Pancreas (tissue), 10 donors: ENCODE data around the gene SLC25A34. TPM values are rescaled to one million over a fixed set of nuclear protein-coding genes. Genes with fewer than 3 reads are reported as not detected.

Experiments
- ATAC-seq, 4 donors: fragments of 200-7000 bp; cut with Tn5 transposase; one replicate each; pipeline versions ENCODE4 v1.8.0 to v1.9.1; 2020; ENCODE audit warnings: mild to moderate bottlenecking in 4 of 4, moderate library complexity in 4 of 4
- DNase-seq, 6 donors: peaks; one replicate each; pipeline ENCODE4 v3.0.0-alpha.2; 2020
- FAIRE-seq: peaks from 2 replicates; lab custom pipeline; 2012; peaks lifted over from hg19 to GRCh38; lab: Jason Lieb, UNC
- H3K27ac ChIP-seq, 4 donors: fragments of 200-600 bp; sonication (generic); 1 replicate in 3 of 4; 2 replicates in 1 of 4; pipeline versions ENCODE4 v1.5.0 to v1.8.0; 2020
- H3K27me3 ChIP-seq, 4 donors: fragments of 200-600 bp; one replicate each; pipeline ENCODE4 v1.8.0; 2021
- H3K36me3 ChIP-seq, 3 donors: fragments of 200-600 bp; sonication (generic) in 1 of 3; one replicate each; pipeline versions ENCODE4 v1.5.0 to v1.8.0; 2020 to 2021
- H3K4me1 ChIP-seq, 3 donors: fragments of 200-600 bp; one replicate each; pipeline ENCODE4 v1.8.0; 2021
- H3K4me3 ChIP-seq, 4 donors: fragments of 200-600 bp; sonication (generic) in 2 of 4; one replicate each; pipeline versions ENCODE4 v1.5.0 to v1.8.0; 2020 to 2021
- H3K9me3 ChIP-seq, 4 donors: fragments of 200-600 bp; one replicate each; pipeline ENCODE4 v1.8.0; 2021
- CTCF ChIP-seq, 4 donors: fragments of 200-600 bp; sonication (generic) in 3 of 4; IDR thresholded peaks; one replicate each; pipeline versions ENCODE4 v1.5.0 to v1.8.0; 2021; ENCODE audit warnings: antibody characterized with exemption in 4 of 4
- WGBS, 2 donors: extraction: QIAGEN DNeasy Blood & Tissue Kit; methylation state at CpG; one replicate each; pipeline ENCODE4 v1.1.7; 2013; 5-methylcytosine and 5-hydroxymethylcytosine counted together
- intact Hi-C, 3 donors: fragments of 100-400 bp; cut with DNase I; formaldehyde crosslinking; loops; one replicate each; pipeline versions ENCODE4 v1.11.1 to v1.14.2; 2022
- polyA plus RNA-seq, 2 donors: library from polyadenylated mRNA; stranded (reverse); fragments of 200-250 nt; gene quantifications; one replicate each; pipeline ENCODE4 v1.2.3, GENCODE V29; 2013
- total RNA-seq, 6 donors: library from RNA; stranded (reverse); fragmentation: NEBNext Ultra II Directional in 4 of 6; extraction: Animal tissue kit (Norgen Biotek cat#: 25700) in 4 of 6; gene quantifications; one replicate each; pipeline versions ENCODE4 v1.2.1 to v1.2.4, GENCODE V29; 2021 to 2023
- donor health status: healthy with polysubstance abuse.
- donor health status: DM: no; HTN: no; CAD: no; lungs with moderate emphysema.
- donor health status: DM: no; HTN: no; CAD: no.
- donor health status: control.
- donor health status: control.
- donor health status: Bipolar disorder and iron deficiency.
- donor health status: DM: yes; HTN: yes; CAD: no.
- donor health status: DM: no; HTN: no; CAD: no.
- donor health status: DM: no; HTN: no; CAD: no.
- donor health status: DM: yes; HTN: yes; CAD: no.

Gene SLC25A34
- total and polyA plus RNA-seq, 8 donors: 0.57 to 6.9 (median 1.9) TPM

GRCh38 chr1:15722411-15722810 lies 13.6 kb upstream of the SLC25A34 start:
- H3K4me3 ChIP-seq: no peak overlapping the region
- no peaks in the 10 kb centered on the region for H3K4me1 ChIP-seq
- H3K36me3 ChIP-seq: peaks cover 5 to 54% (median 19%) of the 10 kb centered on the region in 3 donors
- H3K9me3 ChIP-seq: no peaks in the 10 kb centered on the region
- ATAC-seq (no peak), DNase-seq (no peak), FAIRE-seq (no peak)
- 79 to 85% methylated on average over 4 of the region's 4 CpGs for WGBS, 2 donors
- H3K27ac ChIP-seq: no peak overlapping the region
- intact Hi-C loops: no loop called here
- H3K27me3 ChIP-seq: no peaks in the 10 kb centered on the region
- no peak for TF ChIP-seq CTCF (IDR thresholded peaks at IDR 0.05)

- Histone ChIP-seq H3K4me3 (no peak overlapping the region), H3K36me3 (peaks cover 6 to 59% (median 25%) of the 10 kb centered on the region in 3 donors), H3K9me3 (no peaks in the 10 kb centered on the region), H3K27ac (no peak overlapping the region), H3K4me1 (no peaks in the 10 kb centered on the region), H3K27me3 (no peaks in the 10 kb centered on the region)
- intact Hi-C loops: no loop called here
- ATAC-seq (no peak), DNase-seq (no peak), FAIRE-seq (no peak)
- WGBS, 2 donors: 90 to 91% methylated on average over 13 of the region's 13 CpGs
- no peak for TF ChIP-seq CTCF (IDR thresholded peaks at IDR 0.05)
Measured at GRCh38 chr1:15722836-15723532, 13.1 kb upstream of the SLC25A34 start.

GRCh38 chr1:15723631-15724246 lies 12.3 kb upstream of the SLC25A34 start:
- Histone ChIP-seq H3K27me3 (no peaks in the 10 kb centered on the region), H3K4me3 (no peak overlapping the region), H3K4me1 (no peaks in the 10 kb centered on the region), H3K27ac (no peak overlapping the region), H3K36me3 (peaks cover 6 to 63% (median 28%) of the 10 kb centered on the region in 3 donors), H3K9me3 (no peaks in the 10 kb centered on the region)
- intact Hi-C loops: no loop called here
- TF ChIP-seq CTCF (IDR thresholded peaks at IDR 0.05): no peak
- ATAC-seq (peak in 2 of 4 donors; percentile 59 to 63), FAIRE-seq (no peak), DNase-seq (peak in 2 of 6 donors; percentile 19 to 33)
- 93 to 96% methylated on average over 19 to 20 of the region's 20 CpGs for WGBS, 2 donors

GRCh38 chr1:15724949-15725880 lies 10.8 kb upstream of the SLC25A34 start:
- Histone ChIP-seq H3K4me3 (no peak overlapping the region), H3K9me3 (no peaks in the 10 kb centered on the region), H3K36me3 (peaks cover 6 to 49% (median 18%) of the 10 kb centered on the region in 3 donors), H3K4me1 (no peaks in the 10 kb centered on the region), H3K27ac (no peak overlapping the region), H3K27me3 (no peaks in the 10 kb centered on the region)
- intact Hi-C loops: no loop called here
- ATAC-seq (no peak), DNase-seq (no peak), FAIRE-seq (no peak)
- 81 to 87% methylated on average over 26 of the region's 26 CpGs for WGBS, 2 donors
- TF ChIP-seq CTCF (IDR thresholded peaks at IDR 0.05): no peak
